ENCODE measurements around the gene BIVM. TPM values are rescaled to one million over a fixed set of nuclear protein-coding genes. Genes with fewer than 3 reads are reported as not detected.
A peak's percentile ranks its signal among the peaks of the same experiment; 100 is the strongest.

BIVM gene
- total RNA-seq, 1 donor from 2014 or later, result 6.4 TPM

- POLR2A ChIA-PET, result no interaction called here
These were observed 39.4 kb downstream of the BIVM start for GRCh38 chr13:102838273-102838672.

GRCh38 chr13:102838982-102839381 is 40.1 kb downstream of the BIVM start:
- H3K27me3 Mint-ChIP-seq, result no peaks in the 10 kb centered on the region
- TF ChIP-seq CTCF (IDR thresholded peaks at IDR 0.05), result no peak
- no peaks in the 10 kb centered on the region for H3K36me3 Mint-ChIP-seq (ENCODE audit: low read depth)
- no peak for DNase-seq
- intact Hi-C loops (cut with micrococcal nuclease), result no loop called here
- no peaks in the 10 kb centered on the region for H3K4me1 Mint-ChIP-seq
- H3K9me3 Mint-ChIP-seq, result no peaks in the 10 kb centered on the region
- H3K4me3 Mint-ChIP-seq, result no peak overlapping the region
- ChIA-PET CTCF (no interaction called here), POLR2A (no interaction called here)
- ATAC-seq (ENCODE audit: low read depth), result no peak
- no peak overlapping the region for H3K27ac Mint-ChIP-seq

More at GRCh38 chr13:102838273-102838672, 39.4 kb downstream of the BIVM start:
- H3K36me3 Mint-ChIP-seq (ENCODE audit: low read depth), result no peaks in the 10 kb centered on the region
- H3K4me1 Mint-ChIP-seq, result no peaks in the 10 kb centered on the region
- no peak overlapping the region for H3K27ac Mint-ChIP-seq
- no peaks in the 10 kb centered on the region for H3K27me3 Mint-ChIP-seq
- no peak for ATAC-seq (ENCODE audit: low read depth)
- H3K4me3 Mint-ChIP-seq, result no peak overlapping the region
- no peaks in the 10 kb centered on the region for H3K9me3 Mint-ChIP-seq
- TF ChIP-seq CTCF (IDR thresholded peaks at IDR 0.05), result no peak
- intact Hi-C loops (cut with micrococcal nuclease), result no loop called here
- DNase-seq, result no peak
- CTCF ChIA-PET, result no interaction called here

GRCh38 chr13:102839462-102839861 is 40.5 kb downstream of the BIVM start:
- ATAC-seq (ENCODE audit: low read depth), result no peak
- no peak for TF ChIP-seq CTCF (IDR thresholded peaks at IDR 0.05)
- ChIA-PET POLR2A (no interaction called here), CTCF (no interaction called here)
- Mint-ChIP-seq H3K9me3 (no peaks in the 10 kb centered on the region), H3K36me3 (ENCODE audit: low read depth) (no peaks in the 10 kb centered on the region), H3K4me1 (peaks cover 2% of the 10 kb centered on the region), H3K27me3 (no peaks in the 10 kb centered on the region), H3K4me3 (no peak overlapping the region), H3K27ac (no peak overlapping the region)
- no peak for DNase-seq
- intact Hi-C loops (cut with micrococcal nuclease), result no loop called here

GRCh38 chr13:102845289-102845629 is 46.3 kb downstream of the BIVM start:
- Mint-ChIP-seq H3K4me3 (peak overlapping the region; percentile 97), H3K27ac (peak overlapping the region; percentile 99), H3K4me1 (peaks cover 28% of the 10 kb centered on the region), H3K27me3 (peaks cover 2% of the 10 kb centered on the region), H3K9me3 (no peaks in the 10 kb centered on the region), H3K36me3 (ENCODE audit: low read depth) (peaks cover 20% of the 10 kb centered on the region)
- ATAC-seq (ENCODE audit: low read depth) (peak; percentile 10), DNase-seq (no peak)
- intact Hi-C loops (cut with micrococcal nuclease), result loop anchor here (1.0 to 5.0 kb wide), 2 partner anchors 45 to 163 kb away; no protein-coding TSS in a partner anchor
- no peak for TF ChIP-seq CTCF (IDR thresholded peaks at IDR 0.05)
- ChIA-PET POLR2A (interaction anchor here (0.5 to 3.9 kb wide), 13 partner anchors 9 to 451 kb away, joined by 3 to 235 read pairs (median 5); partner anchors contain the start of genes TEX30 and TPP2), CTCF (interaction anchor here (0.7 to 5.2 kb wide), 4 partner anchors 25 to 264 kb away, joined by 3 to 48 read pairs (median 6); partner anchors contain the start of gene TPP2)

GRCh38 chr13:102845630-102846260 is 46.8 kb downstream of the BIVM start, which contains the start of gene ERCC5:
ERCC5 (plus strand) TSS chr13:102846032; CDS start chr13:102846267, 235 bp downstream.
- ChIA-PET POLR2A (interaction anchor here (0.5 to 3.9 kb wide), 13 partner anchors 9 to 451 kb away, joined by 3 to 235 read pairs (median 9); partner anchors contain the start of genes TEX30 and TPP2), CTCF (interaction anchor here (0.7 to 5.2 kb wide), 9 partner anchors 25 to 1701 kb away, joined by 3 to 48 read pairs (median 4); partner anchors contain the start of gene TPP2)
- peaks cover 24% of the 10 kb centered on the region for H3K36me3 Mint-ChIP-seq (ENCODE audit: low read depth)
- H3K27me3 Mint-ChIP-seq, result peaks cover 2% of the 10 kb centered on the region
- H3K27ac Mint-ChIP-seq, result peak within 1 kb of the TSS; percentile 99
- peak; percentile 96 for DNase-seq
- peaks cover 31% of the 10 kb centered on the region for H3K4me1 Mint-ChIP-seq
- TF ChIP-seq CTCF (IDR thresholded peaks at IDR 0.05), result no peak
- no peaks in the 10 kb centered on the region for H3K9me3 Mint-ChIP-seq
- H3K4me3 Mint-ChIP-seq, result peak within 1 kb of the TSS; percentile 97
- peak; percentile 72 for ATAC-seq (ENCODE audit: low read depth)
- intact Hi-C loops (cut with micrococcal nuclease), result loop anchor here (1.0 to 5.0 kb wide), 7 partner anchors 45 to 705 kb away; partner anchors contain the start of genes TEX30 and TPP2
